LNCaP clone FGC (cell line): ENCODE measurements around the gene PIK3R2.

Experiments used
- DNase-seq: peaks from one replicate; pipeline ENCODE4 v3.0.0-alpha.2; 2011; ENCODE audit warnings: low read depth
- H3K4me3 ChIP-seq: 2 replicates; pipeline ENCODE4 v1.5.1; 2011; ENCODE audit warnings: mild to moderate bottlenecking, low read depth, low read length, control low read depth
- CTCF ChIP-seq: IDR thresholded peaks from 2 replicates; pipeline ENCODE4 v1.5.1; 2012; ENCODE audit warnings: mild to moderate bottlenecking; ENCODE audit not compliant: control insufficient read depth, insufficient read depth; ENCODE audit errors: extremely low read depth

Gene PIK3R2

GRCh38 chr19:18179957-18180356 lies 27.0 kb downstream of the PIK3R2 start:
- TF ChIP-seq CTCF: no peak
- no peak overlapping the region for H3K4me3 ChIP-seq
- no peak for DNase-seq

GRCh38 chr19:18183529-18183928 lies 30.6 kb downstream of the PIK3R2 start:
- no peak for TF ChIP-seq CTCF
- no peak overlapping the region for H3K4me3 ChIP-seq
- peak; percentile 88 for DNase-seq

GRCh38 chr19:18185538-18185937 lies 32.6 kb downstream of the PIK3R2 start:
- TF ChIP-seq CTCF: no peak
- H3K4me3 ChIP-seq: no peak overlapping the region
- DNase-seq: no peak

- no peak overlapping the region for H3K4me3 ChIP-seq
- no peak for DNase-seq
- TF ChIP-seq CTCF: no peak
These were observed 37.3 kb downstream of the PIK3R2 start for GRCh38 chr19:18190278-18190677.

- TF ChIP-seq CTCF: no peak
- no peak for DNase-seq
- peak overlapping the region; percentile 49 for H3K4me3 ChIP-seq
These were observed 38.7 kb downstream of the PIK3R2 start for GRCh38 chr19:18191640-18192062.

- no peak for TF ChIP-seq CTCF
- H3K4me3 ChIP-seq: peak within 1 kb of the TSS; percentile 95
- DNase-seq: peak; percentile 100
These were observed 39.9 kb downstream of the PIK3R2 start, which contains the start of gene MPV17L2 for GRCh38 chr19:18192673-18193387. MPV17L2 (plus strand) TSS chr19:18193218; CDS start chr19:18193282, 64 bp downstream.

- no peak for DNase-seq
- peak overlapping the region; percentile 95 for H3K4me3 ChIP-seq
- TF ChIP-seq CTCF: no peak
These were observed 40.6 kb downstream of the PIK3R2 start for GRCh38 chr19:18193388-18194180.
